Inflammatory macrophage (primary cell): ENCODE data around the gene TBC1D22A.
"Not testable (repeated sequence)": the region's sequence is repeated elsewhere in the genome, so short reads cannot be mapped to it uniquely, and the experiment has no call there.

Experiments
- DNase-seq, 2 donors: peaks; one replicate each; pipeline ENCODE4 v3.0.0-alpha.2; 2020 to 2022

TBC1D22A gene

DNA sequence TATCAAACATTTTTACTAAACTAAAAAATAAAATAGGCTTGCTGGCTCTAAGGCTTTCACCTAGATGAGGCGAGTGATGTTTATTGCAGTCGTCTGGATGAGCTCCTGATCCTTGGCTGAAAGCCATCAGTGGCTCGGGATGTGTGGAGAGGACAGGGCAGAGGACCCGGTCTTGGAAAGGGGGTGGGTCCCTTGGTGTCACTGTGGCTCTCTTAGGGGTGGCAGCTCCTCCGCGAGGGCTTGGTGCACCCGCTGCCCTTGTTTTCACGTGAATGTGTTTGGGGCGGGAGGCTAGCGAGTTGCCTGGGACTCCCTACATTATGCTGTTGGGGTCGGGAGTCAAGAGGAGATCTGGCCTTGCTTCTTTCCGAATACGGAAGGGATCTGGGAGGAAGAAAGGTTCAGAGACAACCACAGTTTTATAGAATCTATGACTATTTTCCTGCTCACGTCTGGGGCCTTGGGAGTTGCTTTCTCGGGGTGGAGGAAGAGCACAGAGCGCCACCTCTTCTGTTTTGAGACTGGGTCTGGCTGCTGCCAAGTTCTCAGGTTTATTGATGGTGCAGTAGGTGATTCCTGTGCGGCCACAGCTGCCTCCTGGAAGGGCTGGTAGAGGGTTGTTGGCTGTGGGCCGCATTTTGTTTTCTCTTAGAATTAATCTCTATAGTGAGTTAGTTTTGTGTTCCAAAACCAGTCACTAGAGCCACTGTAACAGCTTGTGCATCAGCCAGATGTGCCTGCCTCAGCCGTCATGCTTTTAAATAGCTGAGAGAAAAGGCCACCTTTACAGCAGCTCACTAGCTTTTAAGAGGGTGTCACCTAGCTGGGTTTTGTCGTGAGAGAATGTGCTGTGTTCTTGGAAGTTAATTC, 12.8 kb downstream of the TBC1D22A start:
- no peak for DNase-seq

DNA sequence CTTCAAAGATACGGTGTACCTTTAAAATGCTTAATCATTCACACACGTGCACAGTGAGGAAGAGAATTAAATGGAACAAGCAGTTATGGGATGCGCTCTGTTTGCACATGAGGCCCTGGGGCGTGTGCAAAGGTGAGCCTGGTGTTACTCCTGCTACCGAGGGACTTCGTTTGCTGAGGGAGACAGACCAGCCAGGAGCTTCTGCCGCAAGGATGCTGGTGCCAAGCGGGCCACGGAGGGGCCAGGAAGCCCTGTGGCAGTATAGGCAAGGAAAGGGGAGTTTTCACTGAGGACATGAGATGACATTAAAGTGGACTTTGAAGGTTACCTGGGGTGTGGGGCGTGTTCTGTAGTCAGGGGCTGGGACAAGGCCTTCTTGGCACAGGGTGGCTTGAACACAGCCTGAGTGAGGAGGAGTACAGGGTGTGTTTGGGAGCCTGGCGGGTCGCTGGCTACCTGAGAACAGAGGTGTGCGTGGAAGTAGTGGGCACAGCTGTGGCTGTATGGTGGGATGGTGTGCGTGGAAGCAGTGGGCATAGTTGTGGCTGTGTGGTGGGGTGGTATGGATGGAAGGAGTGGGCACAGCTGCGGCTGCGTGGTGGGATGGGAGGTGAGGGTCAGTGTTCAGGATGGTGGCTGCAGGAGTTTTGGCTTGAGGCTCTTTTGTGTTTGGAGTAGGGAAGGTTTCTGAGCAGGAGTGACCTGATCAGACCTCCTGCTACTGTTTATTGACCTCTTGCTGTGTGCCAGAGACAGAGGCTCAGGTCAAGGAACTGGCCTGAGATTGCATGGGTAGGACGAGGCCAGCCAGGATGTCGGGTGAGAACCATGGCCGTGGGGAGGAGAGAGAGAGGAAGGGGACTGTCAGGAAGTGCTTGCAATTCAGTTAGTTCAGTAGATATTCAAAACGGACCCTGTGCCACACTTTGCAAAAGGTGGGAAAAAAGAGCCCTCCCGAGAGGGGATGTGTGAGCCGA, 13.7 kb downstream of the TBC1D22A start:
- DNase-seq, result no peak

DNA sequence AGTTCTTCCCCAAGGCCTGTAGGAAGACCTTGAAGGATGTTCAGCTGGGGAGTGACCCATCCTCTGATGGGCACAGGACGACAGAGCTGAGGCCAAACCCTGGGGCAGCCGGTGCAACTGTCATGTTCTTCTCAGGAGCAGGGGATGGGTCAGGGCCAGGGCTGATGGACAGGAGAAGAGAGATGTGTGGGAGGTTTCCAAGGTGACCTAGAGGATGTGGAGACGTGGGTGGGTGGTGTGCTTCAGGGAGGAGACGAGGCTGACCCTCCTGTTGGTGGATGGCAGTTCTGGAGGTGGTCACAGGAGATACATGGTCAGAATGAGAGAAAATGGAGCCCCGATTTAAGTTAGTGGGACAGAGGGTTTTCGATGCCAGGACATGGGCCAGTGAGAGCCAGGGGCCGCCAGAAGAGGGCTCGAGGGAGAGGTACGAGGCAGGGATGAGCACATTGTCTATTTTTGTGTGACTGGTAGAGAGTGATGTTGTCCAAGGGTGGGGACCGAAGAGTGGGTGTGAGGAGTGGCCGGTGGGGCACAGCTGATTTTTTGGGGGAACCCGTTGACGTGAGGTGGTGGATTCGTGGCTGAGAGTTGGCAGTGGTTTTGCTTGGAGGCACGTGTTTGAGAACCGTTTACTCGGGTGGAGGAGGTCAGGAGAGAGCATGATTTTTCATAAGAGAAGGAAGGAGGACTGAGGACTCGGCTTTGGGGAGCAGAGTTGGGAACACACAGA, 14.6 kb downstream of the TBC1D22A start:
- DNase-seq, result no peak

DNA sequence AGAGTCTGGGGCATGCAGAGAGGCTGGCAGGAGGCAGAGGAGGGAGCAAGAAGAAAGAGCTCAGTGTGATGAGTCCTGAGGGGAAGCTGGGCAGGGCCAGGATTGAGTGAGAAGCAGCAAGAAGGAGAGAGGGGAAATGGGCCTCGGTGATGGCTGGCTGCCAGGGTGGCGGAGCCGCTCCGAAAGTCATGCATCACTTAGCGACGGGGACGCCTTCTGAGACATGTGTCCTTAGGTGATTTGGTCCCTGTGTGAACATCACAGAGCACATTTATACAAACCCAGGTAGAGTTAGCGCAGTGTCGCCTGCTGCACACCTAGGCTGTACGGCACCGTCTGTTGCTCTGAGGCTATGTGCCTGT, 15.1 kb downstream of the TBC1D22A start:
- DNase-seq, result peak; percentile 44 to 48

DNA sequence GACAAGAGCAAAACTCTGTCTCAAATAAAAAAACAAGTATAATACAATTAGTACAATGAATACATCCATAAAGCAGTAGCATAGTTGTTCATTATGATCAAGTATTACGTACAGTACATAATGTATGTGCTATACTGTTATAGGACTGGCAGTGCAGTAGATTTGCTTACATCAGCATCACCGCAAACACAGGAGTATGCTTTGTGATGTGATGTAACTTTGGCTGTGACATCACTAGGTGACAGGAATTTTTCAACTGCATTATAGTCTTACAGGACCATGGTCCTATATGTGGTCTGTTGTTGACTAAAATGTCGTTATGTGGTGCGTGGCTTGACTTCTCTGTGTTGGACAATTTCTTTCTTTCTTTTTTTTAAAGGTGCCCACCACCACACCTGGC, 16.6 kb downstream of the TBC1D22A start:
- no peak for DNase-seq

DNA sequence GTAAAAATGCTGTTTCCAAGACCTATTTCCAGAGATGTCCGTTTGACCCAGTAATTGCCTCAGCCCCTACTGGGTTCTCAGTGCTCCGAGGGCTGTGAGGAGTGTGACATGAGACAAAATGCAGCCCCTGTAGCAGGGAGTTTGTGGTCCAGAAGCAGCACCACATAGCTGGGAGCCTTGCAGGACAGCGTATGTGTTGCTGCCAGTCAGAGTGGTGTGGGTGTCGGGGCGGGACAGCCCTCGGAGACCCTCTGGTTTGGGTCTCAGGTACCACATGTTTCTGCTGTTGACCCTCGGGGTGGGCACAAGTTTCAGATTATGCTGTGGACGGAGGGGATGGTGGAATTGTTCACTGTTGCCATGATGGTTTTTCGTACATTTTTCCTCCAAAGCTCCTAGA, 17.2 kb downstream of the TBC1D22A start:
- no peak for DNase-seq

DNA sequence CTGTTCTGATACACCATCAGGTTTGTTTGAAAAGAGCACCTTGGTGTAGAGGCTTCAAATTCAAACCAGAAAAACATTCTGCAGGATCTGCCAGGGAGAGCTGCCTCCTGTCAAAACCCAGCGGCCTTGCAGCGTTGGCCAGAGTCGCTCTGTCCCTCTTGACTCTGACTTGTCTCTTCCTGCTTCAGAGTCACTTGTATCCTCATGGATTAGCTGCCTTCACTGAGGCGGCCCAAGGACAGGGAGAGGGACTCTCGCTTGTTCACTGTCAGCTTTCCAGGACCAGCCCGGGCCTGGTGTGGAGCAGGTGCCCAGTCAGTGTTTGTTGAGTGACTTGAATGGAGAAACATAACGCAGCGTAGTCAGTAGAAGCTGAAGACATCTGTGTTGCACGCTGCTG, 18.0 kb downstream of the TBC1D22A start:
- no peak for DNase-seq

DNA sequence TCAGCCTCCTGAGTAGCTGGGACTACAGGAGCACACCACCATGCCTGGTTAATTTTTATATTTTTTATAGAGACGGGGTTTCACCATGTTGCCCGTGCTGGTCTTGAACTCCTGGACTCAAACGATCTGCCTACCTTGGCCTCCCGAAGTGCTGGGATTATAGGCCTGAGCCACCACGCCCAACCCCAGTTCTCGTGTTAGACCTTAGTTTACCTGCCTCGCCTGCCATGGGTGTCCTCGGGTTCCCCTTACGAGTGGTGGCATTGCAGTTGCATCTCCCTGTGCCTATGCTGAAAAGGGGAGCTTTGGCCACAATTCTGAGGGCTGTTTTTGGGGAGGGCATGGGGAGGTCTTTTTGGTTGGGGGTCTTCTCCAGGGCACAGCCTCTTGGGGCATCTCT, 18.8 kb downstream of the TBC1D22A start:
- no peak for DNase-seq

DNA sequence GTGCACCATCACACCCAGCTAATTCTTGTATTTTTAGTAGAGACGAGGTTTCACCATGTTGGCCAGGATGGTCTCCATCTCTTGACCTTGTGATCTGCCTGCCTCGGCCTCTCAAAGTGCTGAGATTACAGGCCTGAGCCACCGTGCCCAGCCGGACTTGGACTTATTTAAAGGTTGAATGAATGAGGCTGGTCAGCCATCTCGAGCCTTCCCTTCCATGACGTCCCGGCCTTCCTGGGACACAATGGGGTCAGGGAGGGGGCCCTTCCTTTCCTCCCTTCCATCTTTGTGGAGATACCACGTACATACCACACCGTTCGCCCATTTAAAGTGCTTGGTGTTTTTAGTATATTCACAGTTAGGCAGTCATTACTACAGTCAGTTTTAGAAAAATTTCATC, 19.8 kb downstream of the TBC1D22A start:
- not testable (repeated sequence) for DNase-seq

DNA sequence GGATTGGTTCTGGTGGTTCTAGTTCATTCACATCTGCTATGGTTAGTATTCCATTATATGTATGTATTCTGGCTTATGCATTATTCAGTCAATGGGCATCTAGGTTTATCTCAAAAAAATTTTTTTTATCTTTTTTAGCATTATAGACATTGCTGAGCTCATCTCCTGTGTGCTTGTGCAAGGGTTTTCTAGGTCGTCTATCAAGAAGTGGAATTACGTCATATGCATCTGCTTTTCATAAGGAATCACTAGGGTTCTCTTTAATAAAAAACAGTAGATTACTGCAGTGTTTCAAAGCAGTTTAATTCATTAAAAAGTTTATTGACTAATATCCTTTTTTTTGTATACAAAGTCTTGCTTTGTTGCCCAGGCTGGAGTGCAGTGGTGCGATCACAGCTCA, 21.3 kb downstream of the TBC1D22A start:
- DNase-seq, result peak in 1 of 2 donors; percentile 22

DNA sequence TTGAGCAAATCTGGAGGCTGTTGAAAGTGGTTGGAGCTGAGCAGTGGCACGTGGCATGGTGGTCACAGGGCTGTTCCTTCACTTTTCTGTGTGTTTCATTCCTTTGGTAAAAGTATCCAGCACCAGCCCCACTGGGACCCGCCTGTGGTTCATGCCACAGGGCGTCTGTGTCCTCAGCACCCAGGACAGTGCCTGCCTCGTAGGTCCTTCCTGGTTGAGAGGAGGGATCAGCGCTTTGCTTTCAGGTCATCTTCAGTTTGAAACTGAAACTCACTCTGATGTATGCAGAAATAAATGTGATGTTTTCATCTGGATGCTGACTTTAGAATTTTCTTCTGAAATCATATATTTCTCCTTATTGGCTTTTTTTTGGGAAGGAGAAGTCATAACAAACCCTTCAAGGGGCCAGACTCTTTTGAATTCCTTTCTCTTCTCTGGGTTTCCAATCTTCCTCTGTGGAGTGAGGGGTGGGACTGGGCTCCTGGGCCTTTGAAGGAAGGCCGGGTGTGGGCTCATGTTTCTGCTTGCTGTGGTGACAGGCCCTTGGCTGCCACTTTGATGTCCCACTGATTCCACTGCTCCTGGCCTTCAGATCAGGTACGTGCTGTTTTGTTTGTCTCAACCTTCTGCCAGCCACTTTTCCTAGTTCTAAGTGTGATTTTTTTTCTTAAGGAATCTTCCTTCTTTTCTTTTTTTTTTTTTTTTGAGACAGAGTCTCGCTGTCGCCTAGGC, 26.2 kb downstream of the TBC1D22A start:
- peak in 1 of 2 donors; percentile 2 for DNase-seq

DNA sequence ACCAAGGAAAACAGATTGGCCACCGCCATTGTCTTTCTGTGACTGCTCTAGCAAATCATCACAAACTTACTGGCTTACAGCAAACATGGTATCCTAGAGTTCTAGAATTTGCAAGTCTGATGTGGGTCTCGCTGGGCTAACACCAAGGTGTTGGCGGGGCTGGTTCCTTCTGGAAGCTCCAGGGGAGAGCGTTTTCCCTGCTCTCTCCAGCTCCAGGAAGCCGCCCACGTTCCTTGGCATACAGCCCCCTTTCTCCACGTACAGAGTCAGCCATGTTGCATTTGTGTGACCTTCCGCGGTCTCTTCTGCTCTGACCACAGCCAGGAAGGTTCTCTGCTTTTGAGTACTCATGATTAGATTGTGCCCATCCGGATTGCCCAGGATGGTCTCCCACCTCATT, 27.5 kb downstream of the TBC1D22A start:
- DNase-seq, result no peak

DNA sequence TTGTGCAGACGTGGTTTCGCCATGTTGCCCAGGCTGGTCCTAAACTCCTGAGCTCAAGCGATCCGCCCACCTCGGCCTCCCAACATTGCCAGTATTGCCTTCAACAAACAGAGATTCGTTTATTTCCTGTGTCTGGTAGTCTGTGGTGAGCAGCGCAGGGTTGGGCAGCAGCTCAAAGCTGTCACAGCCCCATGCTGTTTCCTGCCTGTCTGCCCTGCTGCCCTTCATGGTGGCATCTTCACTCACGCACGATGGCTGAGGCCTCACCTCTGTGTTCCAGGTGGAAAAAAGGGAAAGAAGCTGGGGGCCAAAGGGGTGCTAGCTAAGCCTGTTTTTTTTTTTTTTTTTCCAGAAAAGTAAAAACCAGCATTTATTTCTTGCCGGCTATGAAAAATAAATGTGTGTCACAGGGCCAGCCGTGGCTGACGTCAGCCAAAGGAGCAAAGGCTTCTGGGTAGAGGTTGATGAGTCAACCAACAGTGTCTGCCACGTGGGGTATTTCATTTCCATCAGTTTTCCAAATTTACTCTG, 28.8 kb downstream of the TBC1D22A start:
- peak; percentile 79 to 81 for DNase-seq

DNA sequence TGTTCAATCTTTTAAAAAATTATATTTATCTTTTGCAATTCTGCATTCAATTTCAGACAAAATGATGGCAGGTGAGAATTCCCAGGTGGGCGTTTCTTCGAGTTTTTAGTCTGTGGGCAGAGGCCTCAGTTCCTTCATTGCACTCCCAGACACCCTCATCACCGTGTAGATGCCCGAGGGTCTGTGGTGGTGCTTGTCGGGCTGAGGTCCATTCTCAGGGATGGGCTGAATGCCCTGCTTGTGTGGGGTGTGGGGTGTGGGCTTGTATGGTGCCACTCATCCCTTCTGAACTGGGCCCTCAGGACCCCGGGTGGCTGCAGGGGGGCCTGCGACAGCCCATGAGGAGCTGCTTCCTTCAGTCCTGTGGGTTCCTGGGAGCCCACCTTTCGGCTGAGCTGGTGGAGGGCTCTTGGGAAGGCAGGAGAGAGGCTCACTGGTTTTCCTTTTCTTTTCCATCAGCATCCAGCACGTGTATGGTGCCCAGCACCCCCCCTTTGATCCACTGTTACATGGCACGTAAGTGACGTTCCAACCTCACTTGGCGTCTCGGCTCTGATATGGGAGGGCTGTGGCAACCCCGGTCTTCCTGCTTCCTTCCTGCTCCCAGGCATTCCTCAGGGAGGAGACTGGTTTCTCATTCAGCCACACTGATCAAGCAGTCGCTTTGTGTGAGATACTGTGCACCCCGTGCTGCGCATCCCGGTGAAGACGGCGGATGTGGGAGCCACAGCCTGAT, 29.8 kb downstream of the TBC1D22A start:
- DNase-seq, result no peak

DNA sequence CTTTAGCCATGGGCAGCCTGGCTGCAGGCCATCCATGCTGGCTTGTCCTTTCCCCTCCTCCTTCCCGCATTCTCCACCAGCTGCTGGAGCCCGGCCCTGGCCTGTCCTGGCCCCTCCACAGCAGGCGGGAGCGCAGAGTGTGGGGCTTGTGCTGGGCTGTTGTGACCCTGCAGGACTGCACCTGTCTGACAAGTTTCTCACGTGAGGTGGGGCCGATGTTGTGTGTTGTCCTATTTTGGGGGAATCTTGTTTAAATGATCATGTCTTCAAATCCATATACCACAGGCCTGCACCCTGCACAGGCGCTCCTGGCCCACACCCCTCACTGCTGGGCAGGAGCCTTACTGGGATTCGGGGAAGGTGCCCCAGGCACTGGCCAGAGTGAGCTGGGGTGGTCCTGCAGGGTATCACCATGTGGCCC, 30.4 kb downstream of the TBC1D22A start:
- DNase-seq, result no peak

DNA sequence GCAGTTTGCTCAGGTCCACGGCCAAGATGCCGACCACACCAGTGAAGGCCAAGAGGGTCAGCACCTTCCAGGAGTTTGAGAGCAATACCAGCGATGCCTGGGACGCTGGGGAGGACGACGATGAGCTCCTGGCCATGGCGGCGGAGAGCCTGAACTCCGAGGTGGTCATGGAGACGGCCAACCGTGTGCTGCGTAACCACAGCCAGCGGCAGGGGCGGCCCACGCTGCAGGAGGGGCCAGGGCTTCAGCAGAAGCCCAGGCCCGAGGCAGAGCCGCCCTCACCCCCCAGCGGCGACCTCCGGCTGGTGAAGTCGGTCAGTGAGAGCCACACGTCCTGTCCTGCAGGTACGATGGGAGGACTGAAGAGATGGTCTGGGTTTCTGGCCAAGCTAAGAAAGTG, 31.0 kb downstream of the TBC1D22A start:
- DNase-seq, result no peak

DNA sequence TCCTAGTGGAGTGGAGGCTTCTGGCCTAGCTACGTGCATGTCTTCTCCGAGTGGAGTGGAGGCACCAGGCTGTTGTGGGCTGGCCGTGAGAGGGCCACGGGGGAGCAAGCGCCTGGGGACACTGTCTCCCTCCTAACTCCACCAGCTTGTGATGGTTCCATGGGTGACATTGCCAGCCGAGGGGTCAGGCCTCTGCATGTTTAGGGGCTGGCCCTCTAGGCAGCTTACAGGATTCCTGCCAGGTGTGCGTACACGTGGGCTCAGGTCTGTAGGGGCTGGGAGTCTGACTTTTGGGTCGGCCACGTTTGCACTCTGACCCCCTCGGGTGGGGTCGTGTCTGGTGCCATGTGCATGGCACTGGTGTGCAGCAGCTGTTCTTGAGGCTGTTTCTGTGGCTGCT, 31.6 kb downstream of the TBC1D22A start:
- no peak for DNase-seq

DNA sequence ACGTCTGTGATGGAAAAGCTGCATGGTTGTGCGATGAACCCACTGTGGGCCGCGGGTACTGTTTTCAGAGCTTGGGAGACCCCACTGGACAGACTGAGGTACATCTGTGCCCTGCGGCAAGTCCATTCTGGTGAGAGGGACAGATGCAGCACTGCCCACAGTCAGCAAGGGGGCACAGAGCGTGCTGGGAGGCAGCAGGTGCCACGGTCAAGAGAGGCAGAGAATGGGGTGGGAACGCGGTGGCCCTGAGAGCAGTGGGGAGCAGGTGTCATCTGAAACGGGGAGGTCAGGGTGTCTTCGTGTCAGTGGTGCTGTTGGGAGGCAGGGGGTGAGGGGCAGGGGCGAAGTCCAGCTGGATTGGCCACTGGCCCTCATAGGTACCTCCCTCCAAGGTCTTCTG, 32.0 kb downstream of the TBC1D22A start:
- no peak for DNase-seq

DNA sequence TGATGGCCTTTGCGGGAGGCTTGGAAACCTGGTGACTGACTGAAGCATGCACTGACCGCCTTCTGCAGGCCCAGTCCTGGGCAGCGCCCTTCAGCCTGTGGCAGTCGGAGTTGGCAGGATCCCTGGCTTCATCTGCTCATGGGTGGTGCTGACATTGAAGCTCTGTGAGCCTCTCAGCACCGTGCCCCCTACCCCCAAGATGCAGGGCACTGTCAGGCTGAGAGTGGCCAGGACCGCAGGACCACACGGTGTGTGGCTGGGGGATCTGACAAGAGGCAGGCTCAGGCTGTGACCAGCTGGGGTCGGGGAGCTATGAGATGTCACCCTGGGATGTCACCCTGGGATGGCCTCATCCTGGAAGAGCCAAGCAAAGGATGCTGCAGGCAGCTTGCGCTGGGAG, 32.7 kb downstream of the TBC1D22A start:
- DNase-seq, result no peak

DNA sequence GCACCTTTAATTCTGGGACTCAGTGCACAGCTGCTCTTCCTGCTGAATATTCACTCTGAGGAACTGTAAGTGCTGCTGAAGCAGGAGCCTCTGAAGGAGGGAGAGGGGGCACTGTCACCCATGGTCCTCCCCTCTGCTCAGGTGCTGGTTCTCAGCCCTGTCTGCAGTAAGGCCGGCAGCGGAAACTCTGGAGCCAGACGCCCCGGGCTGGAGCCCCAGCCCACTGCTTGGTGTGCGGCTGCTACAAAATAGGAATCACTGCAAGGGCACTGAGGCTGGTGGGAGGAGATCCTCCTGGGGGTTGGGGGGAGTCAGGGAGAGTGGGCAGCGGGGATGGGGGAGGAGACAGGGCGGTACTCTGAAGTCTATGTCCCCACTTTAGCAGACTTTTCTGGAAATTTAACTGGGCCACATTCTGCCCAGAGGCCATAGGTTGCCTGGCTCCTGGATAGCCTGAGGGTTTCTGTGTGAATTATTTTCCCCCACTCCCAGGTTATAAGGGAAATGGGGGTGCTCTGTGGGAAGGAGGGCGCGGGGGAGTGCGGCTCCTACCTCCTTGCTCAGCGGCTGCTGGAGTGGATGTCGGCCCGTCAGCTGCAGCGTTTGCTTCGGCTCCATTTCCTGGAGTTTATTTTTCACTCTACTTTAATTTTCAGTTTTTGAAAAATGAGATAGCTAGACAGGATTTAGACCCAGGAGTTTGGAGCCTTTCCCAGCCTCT, 33.6 kb downstream of the TBC1D22A start:
- DNase-seq, result no peak
